ENCODE data around the gene UBA52. TPM values are rescaled to one million over a fixed set of nuclear protein-coding genes. Genes with fewer than 3 reads are reported as not detected.

Gene UBA52
- total and polyA plus RNA-seq, 2 of the 13 experiments (the other 11 are each of a cell fraction or from before 2014, with no cell fraction given): 959 to 1,782 TPM

- TF ChIP-seq IRF1 (CRISPR knock-in tag; IDR thresholded peaks at IDR 0.05; ENCODE audit: low read depth): no peak
- no peak for TF ChIP-seq ZNF616 (CRISPR knock-in tag; IDR thresholded peaks at IDR 0.05; ENCODE audit: low read depth)
- TF ChIP-seq, protein P1, sequence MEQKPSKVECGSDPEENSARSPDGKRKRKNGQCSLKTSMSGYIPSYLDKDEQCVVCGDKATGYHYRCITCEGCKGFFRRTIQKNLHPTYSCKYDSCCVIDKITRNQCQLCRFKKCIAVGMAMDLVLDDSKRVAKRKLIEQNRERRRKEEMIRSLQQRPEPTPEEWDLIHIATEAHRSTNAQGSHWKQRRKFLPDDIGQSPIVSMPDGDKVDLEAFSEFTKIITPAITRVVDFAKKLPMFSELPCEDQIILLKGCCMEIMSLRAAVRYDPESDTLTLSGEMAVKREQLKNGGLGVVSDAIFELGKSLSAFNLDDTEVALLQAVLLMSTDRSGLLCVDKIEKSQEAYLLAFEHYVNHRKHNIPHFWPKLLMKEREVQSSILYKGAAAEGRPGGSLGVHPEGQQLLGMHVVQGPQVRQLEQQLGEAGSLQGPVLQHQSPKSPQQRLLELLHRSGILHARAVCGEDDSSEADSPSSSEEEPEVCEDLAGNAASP (CRISPR knock-in tag; IDR thresholded peaks at IDR 0.05; ENCODE audit: borderline replicate concordance): 0 out of 2 replicates have a peak, but pooled peaks have one; percentile 13
- 0 out of 2 replicates have a peak, but pooled peaks have one; percentile 17 for TF ChIP-seq ZNF263 (CRISPR knock-in tag; IDR thresholded peaks at IDR 0.05)
- TF ChIP-seq HMGA1 (CRISPR knock-in tag; conservative IDR thresholded peaks at IDR 0.05): no peak
- TF ChIP-seq ZNF720 (CRISPR knock-in tag; IDR thresholded peaks at IDR 0.05): no peak
- no peak for TF ChIP-seq SIX1 (CRISPR knock-in tag; IDR thresholded peaks at IDR 0.05; ENCODE audit: borderline replicate concordance)
- no peak for TF ChIP-seq NFYB (CRISPR knock-in tag; IDR thresholded peaks at IDR 0.05)
Observed at GRCh38 chr19:18587962-18588610, 16.4 kb downstream of the UBA52 start (continued).

GRCh38 chr19:18588611-18589379 lies 17.1 kb downstream of the UBA52 start, which contains the start of gene REX1BD:
Gene REX1BD, plus strand, starts transcription at chr19:18588798. Its CDS starts 4 bp downstream, at chr19:18588802.
- no peak for FAIRE-seq
- in situ Hi-C loops (cut with HindIII; ENCODE audit: extremely low pct_ligation_motif_present, low pct_unique_long_range_greater_than_20kb): no loop called here
- TF ChIP-seq DNMT1 (CRISPR knock-in tag; IDR thresholded peaks at IDR 0.05) (no peak; the same call in 1 of the 2 replicates), MED1 (CRISPR knock-in tag; IDR thresholded peaks at IDR 0.05) (peak; percentile 68)

More at GRCh38 chr19:18588611-18589379, 17.1 kb downstream of the UBA52 start, which contains the start of gene REX1BD:
- intact Hi-C loops (cut with micrococcal nuclease; ENCODE audit: unreplicated experiment): loop anchor here (1.0 to 2.0 kb wide), 2 partner anchors 86 to 120 kb away; no protein-coding TSS in a partner anchor
- H3K27me3 ChIP-seq (ENCODE audit: control insufficient read depth in 1 of 2, insufficient read depth in 2 of 2, low read length in 2 of 2): no peaks in the 10 kb centered on the region; a peak in 1 of 5 replicates
- no peaks in the 10 kb centered on the region for H3K79me2 ChIP-seq (ENCODE audit: insufficient read depth, low read length)
- peak; percentile 78 for DNase-seq (ENCODE audit: low spot score)
- H3K4me3 ChIP-seq (replicated peaks in 1 of 3; ENCODE audit: insufficient read depth in 1 of 3, low read depth in 2 of 3, low read length in 3 of 3): peak within 1 kb of the TSS; percentile 59 to 85 (median 68)
- ATAC-seq: peak; percentile 84
- H3K27ac ChIP-seq (ENCODE audit: extremely low read length, insufficient read depth, low read length): peak within 1 kb of the TSS; percentile 92
- H3K9ac ChIP-seq (ENCODE audit: insufficient read depth, low read depth, low read length): peak within 1 kb of the TSS; percentile 75
- peaks cover 33% of the 10 kb centered on the region for H3K4me1 ChIP-seq (ENCODE audit: insufficient read depth, low read length)
- BruUV-seq (replicated peaks): no TSS peak
- no peaks in the 10 kb centered on the region for H3K9me3 ChIP-seq (ENCODE audit: low read length)
- no peak within 1 kb of the TSS for H2AFZ ChIP-seq (ENCODE audit: low read length)
- POLR2A ChIA-PET: interaction anchor here (0.7 to 3.2 kb wide), 26 partner anchors 10 to 365 kb away, joined by 3 to 74 read pairs (median 4); partner anchors contain the start of genes CRLF1, ELL, KXD1 and TMEM59L
- peak within 1 kb of the TSS; percentile 96 for H3K4me2 ChIP-seq (ENCODE audit: low read depth, low read length)
- CTCF ChIA-PET (ENCODE audit: low intra/inter-chr PET ratio, low total read pairs): no interaction called here
- H4K20me1 ChIP-seq (ENCODE audit: insufficient read depth, low read length): no peaks in the 10 kb centered on the region
- peaks cover 0 to 9% of the 10 kb centered on the region in 2 experiments; a peak in 1 of 5 replicates for H3K36me3 ChIP-seq (replicated peaks in 1 of 2; ENCODE audit: control insufficient read depth in 1 of 2, insufficient read depth in 2 of 2, low read length in 2 of 2)
- WGBS (ENCODE audit: low lambda C conversion rate): under 1% methylated on average over 22 of the region's 72 CpGs
